Type B pancreatic cell (in vitro differentiated cells): ENCODE results near the gene TPM4. TPM values are rescaled to one million over a fixed set of nuclear protein-coding genes. Genes with fewer than 3 reads are reported as not detected.

Experiments
- DNase-seq: peaks from one replicate; pipeline ENCODE4 v3.0.0; 2021; ENCODE audit warnings: mixed read lengths; ENCODE audit not compliant: unreplicated experiment; ENCODE audit errors: extremely low spot score
- H3K27ac Mint-ChIP-seq: 2 replicates; pipeline ENCODE4 v1.8.0; 2021; ENCODE audit warnings: mild to moderate bottlenecking, mixed read lengths
- H3K27me3 Mint-ChIP-seq: 2 replicates; pipeline ENCODE4 v1.8.0; 2021; ENCODE audit warnings: mixed read lengths
- H3K36me3 Mint-ChIP-seq: 2 replicates; pipeline ENCODE4 v1.8.0; 2021; ENCODE audit warnings: mixed read lengths
- H3K4me1 Mint-ChIP-seq: one replicate; pipeline ENCODE4 v1.8.0; 2021; ENCODE audit warnings: mixed read lengths; ENCODE audit not compliant: unreplicated experiment
- H3K4me3 Mint-ChIP-seq: 2 replicates; pipeline ENCODE4 v1.8.0; 2021; ENCODE audit warnings: mild to moderate bottlenecking, mixed read lengths
- H3K9me3 Mint-ChIP-seq: 2 replicates; pipeline ENCODE4 v1.8.0; 2021; ENCODE audit warnings: mixed read lengths
- total RNA-seq: library from RNA; stranded (reverse); gene quantifications from 2 replicates; pipeline ENCODE4 v1.2.1, GENCODE V29; 2021; ENCODE audit warnings: low replicate concordance
- TF ChIP-seq, protein P1 (sequence below): fragments of 200-600 bp; sonication (generic); conservative IDR thresholded peaks from 2 replicates; pipeline ENCODE4 v1.5.0; 2021; ENCODE audit warnings: antibody characterized with exemption, mild to moderate bottlenecking

TPM4 gene
- total RNA-seq, 1 donor from 2014 or later = 425 TPM

DNA sequence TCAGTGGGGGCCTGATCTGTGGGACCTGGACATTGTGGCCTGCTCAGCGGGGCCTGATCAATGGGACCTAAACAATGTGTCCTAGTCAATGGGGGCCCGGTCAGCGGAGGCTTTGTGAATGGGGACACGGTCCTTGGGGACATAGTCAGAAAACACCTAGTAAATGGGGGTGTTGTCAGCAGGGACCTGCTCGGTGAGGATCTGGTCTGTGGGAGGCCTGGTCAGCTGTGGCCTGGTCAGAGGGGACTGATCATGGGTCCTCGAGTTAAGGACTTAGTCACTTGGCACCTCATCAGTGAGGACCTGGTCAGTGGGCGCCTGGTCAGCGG is 44.5 kb upstream of the TPM4 start:
- H3K27ac Mint-ChIP-seq = no peak overlapping the region
- TF ChIP-seq, protein P1, sequence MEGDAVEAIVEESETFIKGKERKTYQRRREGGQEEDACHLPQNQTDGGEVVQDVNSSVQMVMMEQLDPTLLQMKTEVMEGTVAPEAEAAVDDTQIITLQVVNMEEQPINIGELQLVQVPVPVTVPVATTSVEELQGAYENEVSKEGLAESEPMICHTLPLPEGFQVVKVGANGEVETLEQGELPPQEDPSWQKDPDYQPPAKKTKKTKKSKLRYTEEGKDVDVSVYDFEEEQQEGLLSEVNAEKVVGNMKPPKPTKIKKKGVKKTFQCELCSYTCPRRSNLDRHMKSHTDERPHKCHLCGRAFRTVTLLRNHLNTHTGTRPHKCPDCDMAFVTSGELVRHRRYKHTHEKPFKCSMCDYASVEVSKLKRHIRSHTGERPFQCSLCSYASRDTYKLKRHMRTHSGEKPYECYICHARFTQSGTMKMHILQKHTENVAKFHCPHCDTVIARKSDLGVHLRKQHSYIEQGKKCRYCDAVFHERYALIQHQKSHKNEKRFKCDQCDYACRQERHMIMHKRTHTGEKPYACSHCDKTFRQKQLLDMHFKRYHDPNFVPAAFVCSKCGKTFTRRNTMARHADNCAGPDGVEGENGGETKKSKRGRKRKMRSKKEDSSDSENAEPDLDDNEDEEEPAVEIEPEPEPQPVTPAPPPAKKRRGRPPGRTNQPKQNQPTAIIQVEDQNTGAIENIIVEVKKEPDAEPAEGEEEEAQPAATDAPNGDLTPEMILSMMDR = no peak

GRCh38 chr19:16032509-16033135 is 43.7 kb upstream of the TPM4 start:
- Mint-ChIP-seq H3K4me3 (no peak overlapping the region), H3K36me3 (no peaks in the 10 kb centered on the region), H3K27me3 (peaks cover 4% of the 10 kb centered on the region), H3K4me1 (no peaks in the 10 kb centered on the region), H3K27ac (no peak overlapping the region), H3K9me3 (no peaks in the 10 kb centered on the region)
- DNase-seq = no peak
- TF ChIP-seq, protein P1 = no peak

More for the DNA sequence above, 44.5 kb upstream of the TPM4 start:
- no peaks in the 10 kb centered on the region for H3K4me1 Mint-ChIP-seq
- H3K27me3 Mint-ChIP-seq = peaks cover 4% of the 10 kb centered on the region
- H3K36me3 Mint-ChIP-seq = no peaks in the 10 kb centered on the region
- H3K4me3 Mint-ChIP-seq = no peak overlapping the region
- no peak for DNase-seq
- H3K9me3 Mint-ChIP-seq = no peaks in the 10 kb centered on the region

DNA sequence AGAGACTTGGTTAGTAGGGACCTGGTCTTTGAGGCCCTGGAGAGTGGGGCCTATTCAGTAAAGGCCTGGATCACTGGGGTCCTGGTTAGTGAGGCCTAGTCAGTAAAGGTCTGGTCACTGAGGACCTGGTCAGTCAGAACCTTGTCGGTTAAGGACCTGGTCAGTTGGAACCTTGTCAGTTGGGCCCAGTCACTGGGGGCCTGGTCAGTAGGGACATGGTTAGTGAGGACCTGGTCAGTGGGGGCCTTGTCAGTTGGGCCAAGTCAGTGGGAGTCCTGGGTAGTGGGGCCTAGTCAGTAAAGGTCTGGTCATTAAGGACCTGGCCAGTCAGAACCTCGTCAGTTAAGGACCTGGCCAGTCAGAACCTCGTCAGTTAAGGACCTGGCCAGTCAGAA is 43.2 kb upstream of the TPM4 start:
- TF ChIP-seq, protein P1 = no peak
- Mint-ChIP-seq H3K4me3 (no peak overlapping the region), H3K4me1 (no peaks in the 10 kb centered on the region), H3K27ac (no peak overlapping the region), H3K36me3 (no peaks in the 10 kb centered on the region), H3K27me3 (peaks cover 4% of the 10 kb centered on the region), H3K9me3 (no peaks in the 10 kb centered on the region)
- DNase-seq = no peak

- TF ChIP-seq, protein P1 = no peak
- H3K27me3 Mint-ChIP-seq = peaks cover 4% of the 10 kb centered on the region
- H3K27ac Mint-ChIP-seq = no peak overlapping the region
These were observed 42.6 kb upstream of the TPM4 start for GRCh38 chr19:16033721-16034120.

GRCh38 chr19:16034180-16034579 is 42.1 kb upstream of the TPM4 start:
- TF ChIP-seq, protein P1 = no peak
- no peaks in the 10 kb centered on the region for H3K9me3 Mint-ChIP-seq
- peaks cover 4% of the 10 kb centered on the region for H3K27me3 Mint-ChIP-seq
- DNase-seq = no peak
- no peaks in the 10 kb centered on the region for H3K36me3 Mint-ChIP-seq
- H3K4me1 Mint-ChIP-seq = no peaks in the 10 kb centered on the region
- no peak overlapping the region for H3K27ac Mint-ChIP-seq
- H3K4me3 Mint-ChIP-seq = no peak overlapping the region

More at GRCh38 chr19:16033721-16034120, 42.6 kb upstream of the TPM4 start:
- H3K4me1 Mint-ChIP-seq = no peaks in the 10 kb centered on the region
- no peak overlapping the region for H3K4me3 Mint-ChIP-seq
- no peaks in the 10 kb centered on the region for H3K36me3 Mint-ChIP-seq
- no peak for DNase-seq
- no peaks in the 10 kb centered on the region for H3K9me3 Mint-ChIP-seq
